HEK293 (cell line): ENCODE measurements around the gene EFCAB6.
A peak's percentile ranks its signal among the peaks of the same experiment; 100 is the strongest.

Source experiments
- CTCF ChIA-PET: fragments of 350-600 bp; formaldehyde crosslinking; extraction: SDS; loops from one replicate; lab custom pipeline; 2021; ENCODE audit warnings: antibody characterized with exemption; lab: Yijun Ruan, JAX
- POLR2A ChIA-PET: fragments of 300-600 bp; formaldehyde crosslinking; extraction: SDS; loops from one replicate; lab custom pipeline; 2020; ENCODE audit warnings: antibody characterized with exemption, inconsistent platforms; lab: Yijun Ruan, JAX
- H3K27ac ChIP-seq: fragments of 200-500 bp; sonication (Bioruptor generic); 2 replicates; pipeline ENCODE4 v1.5.1; 2014; ENCODE audit warnings: low read depth, low read length, control low read depth, inconsistent platforms; ENCODE audit errors: extremely low read depth
- H3K36me3 ChIP-seq, 2 experiments: fragments of 200-500 bp in 1 of 2; sonication (Bioruptor generic) in 1 of 2; 1 replicate in 1 of 2; 2 replicates in 1 of 2; pipeline ENCODE4 v1.5.1; 2014 to 2017; ENCODE audit warnings: inconsistent platforms in 2 of 2, low read length in 2 of 2; ENCODE audit not compliant: control insufficient read depth in 2 of 2, insufficient read depth in 1 of 2
- H3K4me1 ChIP-seq: fragments of 200-500 bp; sonication (Bioruptor generic); 2 replicates; pipeline ENCODE4 v1.5.1; 2014; ENCODE audit warnings: mild to moderate bottlenecking, low read length, inconsistent platforms; ENCODE audit not compliant: control insufficient read depth, insufficient read depth
- H3K4me3 ChIP-seq: 2 replicates; pipeline ENCODE4 v1.5.1; 2011; ENCODE audit warnings: low read depth, mild to moderate bottlenecking, control low read depth, low read length, moderate library complexity
- H3K9me3 ChIP-seq: fragments of 200-500 bp; sonication (Bioruptor generic); 2 replicates; pipeline ENCODE4 v1.5.1; 2014; ENCODE audit warnings: low read depth, low read length, inconsistent platforms; ENCODE audit not compliant: control insufficient read depth, insufficient read depth
- BCL11B ChIP-seq: fragments of 450-650 bp; formaldehyde crosslinking; IDR thresholded peaks from 2 replicates; pipeline ENCODE4 v1.5.1; 2016; ENCODE audit warnings: low read depth, missing biosample characterization, missing genetic modification characterization
- CTCF ChIP-seq: fragments of 450-650 bp; formaldehyde crosslinking; IDR thresholded peaks from 2 replicates; pipeline ENCODE4 v1.5.1; 2016; ENCODE audit warnings: missing biosample characterization, missing genetic modification characterization
- GLIS2 ChIP-seq: fragments of 450-650 bp; formaldehyde crosslinking; IDR thresholded peaks from 2 replicates; pipeline ENCODE4 v1.5.1; 2016; ENCODE audit warnings: missing biosample characterization, missing genetic modification characterization
- REST ChIP-seq: fragments of 450-650 bp; formaldehyde crosslinking; IDR thresholded peaks from 2 replicates; pipeline ENCODE4 v1.5.1; 2016; ENCODE audit warnings: missing biosample characterization, missing genetic modification characterization
- SCRT2 ChIP-seq: fragments of 450-650 bp; formaldehyde crosslinking; IDR thresholded peaks from 2 replicates; pipeline ENCODE4 v1.5.1; 2016; ENCODE audit warnings: missing biosample characterization, missing genetic modification characterization
- ZBTB20 ChIP-seq: fragments of 450-650 bp; formaldehyde crosslinking; IDR thresholded peaks from 2 replicates; pipeline ENCODE4 v1.5.1; 2016; ENCODE audit warnings: missing biosample characterization, missing genetic modification characterization
- ZBTB8A ChIP-seq: fragments of 450-650 bp; formaldehyde crosslinking; IDR thresholded peaks from 2 replicates; pipeline ENCODE4 v1.5.1; 2016; ENCODE audit warnings: missing biosample characterization, missing genetic modification characterization
- ZIC2 ChIP-seq: fragments of 450-650 bp; formaldehyde crosslinking; IDR thresholded peaks from 2 replicates; pipeline ENCODE4 v1.5.1; 2016; ENCODE audit warnings: missing biosample characterization, missing genetic modification characterization
- ZNF202 ChIP-seq: fragments of 450-650 bp; formaldehyde crosslinking; IDR thresholded peaks from 2 replicates; pipeline ENCODE4 v1.5.1; 2016; ENCODE audit warnings: missing biosample characterization, missing genetic modification characterization, borderline replicate concordance
- ZNF239 ChIP-seq: fragments of 450-650 bp; formaldehyde crosslinking; IDR thresholded peaks from 2 replicates; pipeline ENCODE4 v1.5.1; 2016; ENCODE audit warnings: missing biosample characterization, missing genetic modification characterization
- ZNF341 ChIP-seq: fragments of 450-650 bp; formaldehyde crosslinking; IDR thresholded peaks from 2 replicates; pipeline ENCODE4; 2016; ENCODE audit warnings: low read depth, missing biosample characterization, missing genetic modification characterization
- ZNF350 ChIP-seq: fragments of 450-650 bp; formaldehyde crosslinking; IDR thresholded peaks from 2 replicates; pipeline ENCODE4 v1.5.0; 2017; ENCODE audit warnings: missing biosample characterization, mild to moderate bottlenecking, missing genetic modification characterization
- ZNF426 ChIP-seq: fragments of 450-650 bp; formaldehyde crosslinking; IDR thresholded peaks from 2 replicates; pipeline ENCODE4 v1.5.1; 2017; ENCODE audit warnings: missing biosample characterization, missing genetic modification characterization, mild to moderate bottlenecking, inconsistent platforms, moderate library complexity
- ZNF510 ChIP-seq: fragments of 450-650 bp; formaldehyde crosslinking; IDR thresholded peaks from 2 replicates; pipeline ENCODE4 v1.5.1; 2018; ENCODE audit warnings: mild to moderate bottlenecking, missing genetic modification characterization, missing biosample characterization; ENCODE audit not compliant: insufficient replicate concordance
- ZNF548 ChIP-seq: fragments of 450-650 bp; formaldehyde crosslinking; IDR thresholded peaks from 2 replicates; pipeline ENCODE4 v1.5.1; 2016; ENCODE audit warnings: missing biosample characterization, missing genetic modification characterization
- ZNF585B ChIP-seq: fragments of 450-650 bp; formaldehyde crosslinking; IDR thresholded peaks from 2 replicates; pipeline ENCODE4 v1.5.1; 2016; ENCODE audit warnings: missing biosample characterization, missing genetic modification characterization
- ZNF624 ChIP-seq: fragments of 450-650 bp; formaldehyde crosslinking; IDR thresholded peaks from 2 replicates; pipeline ENCODE4 v1.5.1; 2017; ENCODE audit warnings: missing biosample characterization, missing genetic modification characterization
- ZNF830 ChIP-seq: fragments of 450-650 bp; IDR thresholded peaks from 2 replicates; pipeline ENCODE4 v1.5.0; 2018; ENCODE audit warnings: missing biosample characterization, missing genetic modification characterization, low read depth, mild to moderate bottlenecking, moderate library complexity
- ZSCAN4 ChIP-seq: fragments of 450-650 bp; formaldehyde crosslinking; IDR thresholded peaks from 2 replicates; pipeline ENCODE4 v1.5.1; 2017; ENCODE audit warnings: missing biosample characterization, missing genetic modification characterization
- ZXDB ChIP-seq: fragments of 450-650 bp; formaldehyde crosslinking; IDR thresholded peaks from 2 replicates; pipeline ENCODE4 v1.5.1; 2016; ENCODE audit warnings: missing biosample characterization, missing genetic modification characterization

EFCAB6 gene

GRCh38 chr22:43851058-43851978 lies 39.2 kb upstream of the EFCAB6 start:
- no peaks in the 10 kb centered on the region for H3K9me3 ChIP-seq
- H3K4me3 ChIP-seq, result no peak overlapping the region
- ChIA-PET CTCF (no interaction called here), POLR2A (no interaction called here)
- no peak overlapping the region for H3K27ac ChIP-seq
- no peaks in the 10 kb centered on the region for H3K4me1 ChIP-seq
- H3K36me3 ChIP-seq, result no peaks in the 10 kb centered on the region
- no peak for TF ChIP-seq ZBTB20 (tag by site-specific recombination)
- TF ChIP-seq SCRT2 (tag by site-specific recombination), result peak; percentile 49; the same call in 1 of the 2 replicates

GRCh38 chr22:43850529-43850928 lies 38.4 kb upstream of the EFCAB6 start:
- no peaks in the 10 kb centered on the region for H3K9me3 ChIP-seq
- TF ChIP-seq ZNF341 (tag by site-specific recombination) (peak; percentile 67), ZNF830 (tag by site-specific recombination) (no peak)
- no peak overlapping the region for H3K4me3 ChIP-seq
- ChIA-PET CTCF (interaction anchor here (2.4 kb wide), 1 partner anchor 34 kb away, joined by 6 read pairs; no protein-coding TSS in a partner anchor), POLR2A (no interaction called here)
- no peaks in the 10 kb centered on the region for H3K4me1 ChIP-seq
- no peak overlapping the region for H3K27ac ChIP-seq
- no peaks in the 10 kb centered on the region for H3K36me3 ChIP-seq

- POLR2A ChIA-PET, result no interaction called here
Observed at GRCh38 chr22:43849731-43850130, 37.6 kb upstream of the EFCAB6 start.

GRCh38 chr22:43848366-43849171 lies 36.5 kb upstream of the EFCAB6 start:
- POLR2A ChIA-PET, result no interaction called here
- H3K36me3 ChIP-seq, result no peaks in the 10 kb centered on the region
- no peak overlapping the region for H3K4me3 ChIP-seq
- no peaks in the 10 kb centered on the region for H3K9me3 ChIP-seq
- H3K4me1 ChIP-seq, result no peaks in the 10 kb centered on the region
- CTCF ChIA-PET, result interaction anchor here (0.6 to 2.4 kb wide), 5 partner anchors 34 to 465 kb away, joined by 3 to 6 read pairs (median 3); no protein-coding TSS in a partner anchor
- H3K27ac ChIP-seq, result no peak overlapping the region
- TF ChIP-seq BCL11B (tag by site-specific recombination), result no peak
- TF ChIP-seq CTCF, result peak; percentile 54; the same call in 1 of the 2 replicates
- TF ChIP-seq ZNF350 (tag by site-specific recombination), result no peak
- TF ChIP-seq REST (tag by site-specific recombination), result peak; percentile 21; the same call in 1 of the 2 replicates
- TF ChIP-seq ZNF202, result no peak
- peak; percentile 34 for TF ChIP-seq GLIS2 (tag by site-specific recombination)
- no peak for TF ChIP-seq ZNF624 (tag by site-specific recombination)
- no peak for TF ChIP-seq ZNF426 (tag by site-specific recombination)

More at GRCh38 chr22:43849731-43850130, 37.6 kb upstream of the EFCAB6 start:
- no peak overlapping the region for H3K4me3 ChIP-seq
- CTCF ChIA-PET, result interaction anchor here (2.4 kb wide), 1 partner anchor 35 kb away, joined by 6 read pairs; no protein-coding TSS in a partner anchor
- H3K9me3 ChIP-seq, result no peaks in the 10 kb centered on the region
- H3K27ac ChIP-seq, result no peak overlapping the region
- no peaks in the 10 kb centered on the region for H3K36me3 ChIP-seq
- no peaks in the 10 kb centered on the region for H3K4me1 ChIP-seq
- TF ChIP-seq ZBTB8A (no peak), ZXDB (no peak), ZSCAN4 (tag by site-specific recombination) (no peak), ZNF239 (tag by site-specific recombination) (no peak), ZNF548 (tag by site-specific recombination) (no peak), ZNF510 (tag by site-specific recombination) (no peak), ZIC2 (tag by site-specific recombination) (no peak), ZNF585B (tag by site-specific recombination) (no peak)
